Brain microvascular endothelial cell (primary cell): Measurements from ENCODE around the gene AMHR2.
A peak's percentile ranks its signal among the peaks of the same experiment; 100 is the strongest.
"Not testable (repeated sequence)": the region's sequence is repeated elsewhere in the genome, so short reads cannot be mapped to it uniquely, and the experiment has no call there.

Experiments used
- DNase-seq: peaks from one replicate; pipeline ENCODE4 v3.0.0-alpha.2; 2020
- H3K27ac ChIP-seq: fragments of 250-450 bp; sonication (Bioruptor Pico); 2 replicates; pipeline ENCODE4 v1.5.1; 2020; ENCODE audit warnings: mild to moderate bottlenecking, moderate library complexity
- H3K27me3 ChIP-seq: fragments of 250-450 bp; sonication (Bioruptor Pico); replicated peaks from 2 replicates; pipeline ENCODE4 v1.5.1; 2020; ENCODE audit warnings: mild to moderate bottlenecking
- H3K36me3 ChIP-seq: fragments of 250-450 bp; sonication (Bioruptor Pico); replicated peaks from 2 replicates; pipeline ENCODE4 v1.5.1; 2020; ENCODE audit warnings: mild to moderate bottlenecking
- H3K4me3 ChIP-seq: 2 replicates; pipeline ENCODE4 v1.5.1; 2011; ENCODE audit warnings: low read depth, mild to moderate bottlenecking, control low read depth, low read length, moderate library complexity
- CTCF ChIP-seq: IDR thresholded peaks from 2 replicates; pipeline ENCODE4 v1.5.1; 2011; ENCODE audit warnings: low read depth, mild to moderate bottlenecking, moderate library complexity, low read length, control low read depth, inconsistent platforms; ENCODE audit errors: missing control alignments
- in situ Hi-C: cut with HindIII; loops from 2 replicates; pipeline ENCODE4 v1.10.0; 2017; ENCODE audit warnings: low sequenced_read_pairs, low pct_ligation_motif_present

The AMHR2 gene

GRCh38 chr12:53423597-53423996 is at the start of gene AMHR2:
Gene AMHR2, plus strand, starts transcription at chr12:53423855. Its CDS starts 80 bp downstream, at chr12:53423935.
- TF ChIP-seq CTCF: no peak
- in situ Hi-C loops: no loop called here
- Histone ChIP-seq H3K27ac (no peak within 1 kb of the TSS), H3K36me3 (no peaks in the 10 kb centered on the region), H3K27me3 (no peaks in the 10 kb centered on the region), H3K4me3 (no peak within 1 kb of the TSS)
- no peak for DNase-seq

- in situ Hi-C loops, H3K4me3 ChIP-seq, H3K36me3 ChIP-seq, H3K27ac ChIP-seq, H3K27me3 ChIP-seq, DNase-seq: not testable (repeated sequence)
These were observed 49.4 kb upstream of the AMHR2 start for GRCh38 chr12:53374277-53374676.

- no peaks in the 10 kb centered on the region for H3K36me3 ChIP-seq
- no peaks in the 10 kb centered on the region for H3K27me3 ChIP-seq
- H3K4me3 ChIP-seq: no peak overlapping the region
- in situ Hi-C loops: no loop called here
- DNase-seq: no peak
- H3K27ac ChIP-seq: no peak overlapping the region
- no peak for TF ChIP-seq CTCF
These were observed 46.9 kb upstream of the AMHR2 start for GRCh38 chr12:53376747-53377146.

- Histone ChIP-seq H3K27ac (no peak overlapping the region), H3K27me3 (no peaks in the 10 kb centered on the region), H3K4me3 (no peak overlapping the region), H3K36me3 (peaks cover 12% of the 10 kb centered on the region)
- DNase-seq: no peak
- in situ Hi-C loops: no loop called here
- TF ChIP-seq CTCF: no peak
These were observed 45.4 kb upstream of the AMHR2 start for GRCh38 chr12:53378222-53378621.

GRCh38 chr12:53378724-53379388 is 44.8 kb upstream of the AMHR2 start:
- peak overlapping the region; percentile 64 for H3K4me3 ChIP-seq
- DNase-seq: no peak
- in situ Hi-C loops: no loop called here
- peak overlapping the region; percentile 88 for H3K27ac ChIP-seq
- no peaks in the 10 kb centered on the region for H3K27me3 ChIP-seq
- TF ChIP-seq CTCF: no peak
- H3K36me3 ChIP-seq: peaks cover 15% of the 10 kb centered on the region

GRCh38 chr12:53379389-53380103 is 44.1 kb upstream of the AMHR2 start:
- H3K36me3 ChIP-seq: peaks cover 15% of the 10 kb centered on the region
- peak; percentile 100 for DNase-seq
- H3K27ac ChIP-seq: peak overlapping the region; percentile 88
- no peak for TF ChIP-seq CTCF
- in situ Hi-C loops: no loop called here
- peak overlapping the region; percentile 64 for H3K4me3 ChIP-seq
- no peaks in the 10 kb centered on the region for H3K27me3 ChIP-seq
